HG03378 (cell line): ENCODE data around the gene MYLK.
"Not testable (repeated sequence)": the region's sequence is repeated elsewhere in the genome, so short reads cannot be mapped to it uniquely, and the experiment has no call there.

Experiments used
- ATAC-seq: cut with Tn5 transposase; IDR thresholded peaks from one replicate; pipeline ENCODE4 v1.9.1; 2021; ENCODE audit warnings: mild to moderate bottlenecking, moderate library complexity; ENCODE audit not compliant: unreplicated experiment

Gene MYLK

GRCh38 chr3:123730829-123731228 lies 153.3 kb downstream of the MYLK start:
- ATAC-seq = no peak

- ATAC-seq = no peak
Observed at GRCh38 chr3:123728991-123729390, 155.1 kb downstream of the MYLK start.

- ATAC-seq = no peak
Observed at GRCh38 chr3:123728014-123728413, 156.1 kb downstream of the MYLK start.

- no peak for ATAC-seq
Observed at GRCh38 chr3:123725652-123726400, 158.3 kb downstream of the MYLK start.

- no peak for ATAC-seq
Observed at GRCh38 chr3:123724306-123724705, 159.8 kb downstream of the MYLK start.

GRCh38 chr3:123723522-123724168 lies 160.5 kb downstream of the MYLK start:
- ATAC-seq = no peak

GRCh38 chr3:123723070-123723469 lies 161.1 kb downstream of the MYLK start:
- no peak for ATAC-seq

GRCh38 chr3:123722456-123722855 lies 161.7 kb downstream of the MYLK start:
- ATAC-seq = no peak

GRCh38 chr3:123722021-123722420 lies 162.1 kb downstream of the MYLK start:
- no peak for ATAC-seq

- not testable (repeated sequence) for ATAC-seq
Observed at GRCh38 chr3:123721095-123721689, 162.9 kb downstream of the MYLK start.

- ATAC-seq = no peak
Observed at GRCh38 chr3:123720638-123721037, 163.5 kb downstream of the MYLK start.

- ATAC-seq = no peak
Observed at GRCh38 chr3:123719862-123720453, 164.2 kb downstream of the MYLK start.

- not testable (repeated sequence) for ATAC-seq
Observed at GRCh38 chr3:123719061-123719756, 164.9 kb downstream of the MYLK start.

GRCh38 chr3:123718108-123718507 lies 166.0 kb downstream of the MYLK start:
- ATAC-seq = no peak

- not testable (repeated sequence) for ATAC-seq
Observed at GRCh38 chr3:123717451-123717850, 166.7 kb downstream of the MYLK start.

- no peak for ATAC-seq
Observed at GRCh38 chr3:123716411-123716810, 167.7 kb downstream of the MYLK start.

GRCh38 chr3:123713211-123713610 lies 170.9 kb downstream of the MYLK start:
- no peak for ATAC-seq

- ATAC-seq = no peak
Observed at GRCh38 chr3:123712077-123712860, 171.9 kb downstream of the MYLK start.

- ATAC-seq = no peak
Observed at GRCh38 chr3:123711356-123711755, 172.8 kb downstream of the MYLK start.

- ATAC-seq = no peak
Observed at GRCh38 chr3:123708531-123708930, 175.6 kb downstream of the MYLK start.
